HEK293 (cell line): ENCODE measurements around the gene NAMPT.

Source experiments
- CTCF ChIA-PET: fragments of 350-600 bp; formaldehyde crosslinking; extraction: SDS; loops from one replicate; lab custom pipeline; 2021; ENCODE audit warnings: antibody characterized with exemption; lab: Yijun Ruan, JAX
- POLR2A ChIA-PET: fragments of 300-600 bp; formaldehyde crosslinking; extraction: SDS; loops from one replicate; lab custom pipeline; 2020; ENCODE audit warnings: antibody characterized with exemption, inconsistent platforms; lab: Yijun Ruan, JAX
- H3K27ac ChIP-seq: fragments of 200-500 bp; sonication (Bioruptor generic); 2 replicates; pipeline ENCODE4 v1.5.1; 2014; ENCODE audit warnings: low read depth, low read length, control low read depth, inconsistent platforms; ENCODE audit errors: extremely low read depth
- H3K36me3 ChIP-seq, 2 experiments: fragments of 200-500 bp in 1 of 2; sonication (Bioruptor generic) in 1 of 2; 1 replicate in 1 of 2; 2 replicates in 1 of 2; pipeline ENCODE4 v1.5.1; 2014 to 2017; ENCODE audit warnings: inconsistent platforms in 2 of 2, low read length in 2 of 2; ENCODE audit not compliant: control insufficient read depth in 2 of 2, insufficient read depth in 1 of 2
- H3K4me1 ChIP-seq: fragments of 200-500 bp; sonication (Bioruptor generic); 2 replicates; pipeline ENCODE4 v1.5.1; 2014; ENCODE audit warnings: mild to moderate bottlenecking, low read length, inconsistent platforms; ENCODE audit not compliant: control insufficient read depth, insufficient read depth
- H3K4me3 ChIP-seq: 2 replicates; pipeline ENCODE4 v1.5.1; 2011; ENCODE audit warnings: low read depth, mild to moderate bottlenecking, control low read depth, low read length, moderate library complexity
- H3K9me3 ChIP-seq: fragments of 200-500 bp; sonication (Bioruptor generic); 2 replicates; pipeline ENCODE4 v1.5.1; 2014; ENCODE audit warnings: low read depth, low read length, inconsistent platforms; ENCODE audit not compliant: control insufficient read depth, insufficient read depth
- HOXA7 ChIP-seq: sonication (generic); formaldehyde crosslinking; IDR thresholded peaks from 2 replicates; pipeline ENCODE4 v1.8.1; 2022; ENCODE audit warnings: missing genetic modification reagents, borderline replicate concordance
- IKZF3 ChIP-seq: fragments of 450-650 bp; IDR thresholded peaks from 2 replicates; pipeline ENCODE4 v1.5.0; 2018; ENCODE audit warnings: missing biosample characterization, mild to moderate bottlenecking, missing genetic modification characterization, moderate library complexity
- KLF16 ChIP-seq: fragments of 450-650 bp; formaldehyde crosslinking; IDR thresholded peaks from 2 replicates; pipeline ENCODE4 v1.5.1; 2017; ENCODE audit warnings: missing biosample characterization, missing genetic modification characterization
- ZBTB11 ChIP-seq: fragments of 450-650 bp; formaldehyde crosslinking; conservative IDR thresholded peaks from 2 replicates; pipeline ENCODE4 v1.5.1; 2016; ENCODE audit warnings: low read depth, missing biosample characterization, missing genetic modification characterization
- ZBTB21 ChIP-seq: fragments of 450-650 bp; formaldehyde crosslinking; IDR thresholded peaks from 2 replicates; pipeline ENCODE4 v1.5.1; 2017; ENCODE audit warnings: missing biosample characterization, missing genetic modification characterization
- ZBTB49 ChIP-seq: fragments of 450-650 bp; formaldehyde crosslinking; IDR thresholded peaks from 2 replicates; pipeline ENCODE4 v1.5.1; 2016; ENCODE audit warnings: missing biosample characterization, missing genetic modification characterization, low read depth
- ZFHX2 ChIP-seq: fragments of 450-650 bp; formaldehyde crosslinking; conservative IDR thresholded peaks from 2 replicates; pipeline ENCODE4 v1.5.1; 2016; ENCODE audit warnings: missing biosample characterization, missing genetic modification characterization
- ZNF138 ChIP-seq: fragments of 450-650 bp; formaldehyde crosslinking; IDR thresholded peaks from 2 replicates; pipeline ENCODE4 v1.5.1; 2016; ENCODE audit warnings: missing biosample characterization, missing genetic modification characterization, borderline replicate concordance
- ZNF157 ChIP-seq: fragments of 450-650 bp; formaldehyde crosslinking; IDR thresholded peaks from 2 replicates; pipeline ENCODE4 v1.5.1; 2016; ENCODE audit warnings: missing biosample characterization, missing genetic modification characterization
- ZNF19 ChIP-seq: fragments of 450-650 bp; formaldehyde crosslinking; IDR thresholded peaks from 2 replicates; pipeline ENCODE4; 2016; ENCODE audit warnings: missing biosample characterization, missing genetic modification characterization, low read depth
- ZNF211 ChIP-seq: fragments of 450-650 bp; formaldehyde crosslinking; IDR thresholded peaks from 2 replicates; pipeline ENCODE4 v1.5.1; 2016; ENCODE audit warnings: low read depth, missing biosample characterization, missing genetic modification characterization
- ZNF311 ChIP-seq: fragments of 450-650 bp; formaldehyde crosslinking; IDR thresholded peaks from 2 replicates; pipeline ENCODE4 v1.5.1; 2017; ENCODE audit warnings: missing biosample characterization, missing genetic modification characterization, borderline replicate concordance
- ZNF398 ChIP-seq: fragments of 450-650 bp; formaldehyde crosslinking; IDR thresholded peaks from 2 replicates; pipeline ENCODE4 v1.5.1; 2017; ENCODE audit warnings: missing biosample characterization, missing genetic modification characterization
- ZNF561 ChIP-seq: fragments of 450-650 bp; IDR thresholded peaks from 2 replicates; pipeline ENCODE4 v1.5.1; 2018; ENCODE audit warnings: missing biosample characterization, missing genetic modification characterization, borderline replicate concordance
- ZNF596 ChIP-seq: fragments of 450-650 bp; IDR thresholded peaks from 2 replicates; pipeline ENCODE4 v1.5.0; 2018; ENCODE audit warnings: missing biosample characterization, mild to moderate bottlenecking, missing genetic modification characterization, moderate library complexity
- ZNF660 ChIP-seq: fragments of 450-650 bp; IDR thresholded peaks from 2 replicates; pipeline ENCODE4 v1.5.1; 2018; ENCODE audit warnings: missing biosample characterization, mild to moderate bottlenecking, missing genetic modification characterization
- ZNF704 ChIP-seq: fragments of 450-650 bp; formaldehyde crosslinking; IDR thresholded peaks from 2 replicates; pipeline ENCODE4 v1.5.1; 2016; ENCODE audit warnings: missing biosample characterization, missing genetic modification characterization
- ZNF76 ChIP-seq: fragments of 450-650 bp; formaldehyde crosslinking; IDR thresholded peaks from 2 replicates; pipeline ENCODE4; 2016; ENCODE audit warnings: low read depth, missing biosample characterization, missing genetic modification characterization, borderline replicate concordance
- ZNF776 ChIP-seq: fragments of 450-650 bp; formaldehyde crosslinking; IDR thresholded peaks from 2 replicates; pipeline ENCODE4 v1.5.0; 2017; ENCODE audit warnings: missing biosample characterization, missing genetic modification characterization, borderline replicate concordance
- ZNF777 ChIP-seq: fragments of 450-650 bp; formaldehyde crosslinking; IDR thresholded peaks from 2 replicates; pipeline ENCODE4 v1.5.1; 2017; ENCODE audit warnings: missing biosample characterization, missing genetic modification characterization, borderline replicate concordance
- ZNF792 ChIP-seq: fragments of 450-650 bp; formaldehyde crosslinking; IDR thresholded peaks from 2 replicates; pipeline ENCODE4 v1.5.1; 2016; ENCODE audit warnings: missing biosample characterization, missing genetic modification characterization
- ZNF837 ChIP-seq: fragments of 450-650 bp; formaldehyde crosslinking; IDR thresholded peaks from 2 replicates; pipeline ENCODE4 v1.5.1; 2016; ENCODE audit warnings: missing biosample characterization, missing genetic modification characterization
- TF ChIP-seq, protein P1 (sequence below): fragments of 450-650 bp; formaldehyde crosslinking; optimal IDR thresholded peaks from 2 replicates; pipeline ENCODE3; 2016; ENCODE audit warnings: missing biosample characterization, mild to moderate bottlenecking, missing genetic modification characterization
- TF ChIP-seq, protein P2 (sequence below): fragments of 450-650 bp; formaldehyde crosslinking; IDR thresholded peaks from 2 replicates; pipeline ENCODE4 v1.5.1; 2016; ENCODE audit warnings: missing biosample characterization, missing genetic modification characterization, borderline replicate concordance

The NAMPT gene

DNA sequence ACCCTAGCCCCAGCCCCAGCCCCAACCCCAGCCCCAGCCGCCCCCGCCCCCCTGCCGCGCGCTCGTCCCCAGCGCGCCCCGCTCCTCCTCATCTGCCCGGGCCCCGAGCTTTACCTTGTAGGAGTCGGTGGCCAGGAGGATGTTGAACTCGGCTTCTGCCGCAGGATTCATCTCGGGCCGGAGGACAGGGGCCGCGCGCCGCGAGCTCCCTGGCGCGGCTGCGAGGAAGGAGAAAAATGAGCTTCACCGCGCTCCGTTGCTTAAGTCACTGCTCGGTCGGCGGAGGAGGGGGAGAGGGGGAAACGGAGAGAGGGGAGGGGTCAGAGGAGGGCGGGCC, at the start of gene NAMPT:
Gene NAMPT (minus strand): TSS at position 270 of the 337 bp plus-strand sequence. CDS start 99 bp downstream, at position 171.
- CTCF ChIA-PET, result interaction anchor here (0.6 to 1.8 kb wide), 3 partner anchors 108 to 178 kb away, joined by 3 to 5 read pairs (median 5); no protein-coding TSS in a partner anchor
- peak within 1 kb of the TSS; percentile 86 for H3K4me3 ChIP-seq
- POLR2A ChIA-PET, result interaction anchor here (0.6 to 1.9 kb wide), 17 partner anchors 9 to 1296 kb away, joined by 3 to 15 read pairs (median 4); partner anchors contain the start of genes CCDC71L and HBP1
- TF ChIP-seq ZNF398 (tag by site-specific recombination) (peak; percentile 97), ZNF660 (0 out of 2 replicates have a peak, but pooled peaks have one; percentile 11), IKZF3 (no peak), ZNF596 (tag by site-specific recombination) (no peak), ZNF777 (tag by site-specific recombination) (no peak), ZNF157 (tag by site-specific recombination) (no peak), HOXA7 (CRISPR knock-in tag) (no peak), ZNF561 (tag by site-specific recombination) (no peak), ZBTB11 (tag by site-specific recombination) (no peak), ZNF211 (tag by site-specific recombination) (no peak), ZNF837 (no peak), ZNF19 (no peak), ZFHX2 (tag by site-specific recombination) (no peak; the same call in 1 of the 2 replicates), KLF16 (tag by site-specific recombination) (peak; percentile 14; the same call in 1 of the 2 replicates), ZNF776 (tag by site-specific recombination) (no peak), ZNF76 (tag by site-specific recombination) (no peak), ZNF311 (no peak), ZBTB21 (0 out of 2 replicates have a peak, but pooled peaks have one; percentile 18), ZNF704 (tag by site-specific recombination) (no peak), ZNF138 (tag by site-specific recombination) (no peak), ZNF792 (tag by site-specific recombination) (no peak), ZBTB49 (tag by site-specific recombination) (no peak)
- TF ChIP-seq, protein P1, sequence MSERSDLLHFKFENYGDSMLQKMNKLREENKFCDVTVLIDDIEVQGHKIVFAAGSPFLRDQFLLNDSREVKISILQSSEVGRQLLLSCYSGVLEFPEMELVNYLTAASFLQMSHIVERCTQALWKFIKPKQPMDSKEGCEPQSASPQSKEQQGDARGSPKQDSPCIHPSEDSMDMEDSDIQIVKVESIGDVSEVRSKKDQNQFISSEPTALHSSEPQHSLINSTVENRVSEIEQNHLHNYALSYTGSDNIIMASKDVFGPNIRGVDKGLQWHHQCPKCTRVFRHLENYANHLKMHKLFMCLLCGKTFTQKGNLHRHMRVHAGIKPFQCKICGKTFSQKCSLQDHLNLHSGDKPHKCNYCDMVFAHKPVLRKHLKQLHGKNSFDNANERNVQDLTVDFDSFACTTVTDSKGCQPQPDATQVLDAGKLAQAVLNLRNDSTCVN (tag by site-specific recombination), result peak; percentile 81
- TF ChIP-seq, protein P2, sequence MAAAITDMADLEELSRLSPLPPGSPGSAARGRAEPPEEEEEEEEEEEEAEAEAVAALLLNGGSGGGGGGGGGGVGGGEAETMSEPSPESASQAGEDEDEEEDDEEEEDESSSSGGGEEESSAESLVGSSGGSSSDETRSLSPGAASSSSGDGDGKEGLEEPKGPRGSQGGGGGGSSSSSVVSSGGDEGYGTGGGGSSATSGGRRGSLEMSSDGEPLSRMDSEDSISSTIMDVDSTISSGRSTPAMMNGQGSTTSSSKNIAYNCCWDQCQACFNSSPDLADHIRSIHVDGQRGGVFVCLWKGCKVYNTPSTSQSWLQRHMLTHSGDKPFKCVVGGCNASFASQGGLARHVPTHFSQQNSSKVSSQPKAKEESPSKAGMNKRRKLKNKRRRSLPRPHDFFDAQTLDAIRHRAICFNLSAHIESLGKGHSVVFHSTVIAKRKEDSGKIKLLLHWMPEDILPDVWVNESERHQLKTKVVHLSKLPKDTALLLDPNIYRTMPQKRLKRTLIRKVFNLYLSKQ, result no peak

More for the DNA sequence above, at the start of gene NAMPT:
- no peaks in the 10 kb centered on the region for H3K9me3 ChIP-seq
- peak within 1 kb of the TSS; percentile 82 for H3K27ac ChIP-seq
- no peaks in the 10 kb centered on the region; a peak in 1 of 3 replicates for H3K36me3 ChIP-seq
- peaks cover 5% of the 10 kb centered on the region; the same call in 1 of the 2 replicates for H3K4me1 ChIP-seq
